HG03432 (cell line): Measurements from ENCODE around the gene P4HB.

Experiments used
- ATAC-seq: cut with Tn5 transposase; IDR thresholded peaks from one replicate; pipeline ENCODE4 v1.9.1; 2021; ENCODE audit warnings: mild to moderate bottlenecking, moderate library complexity; ENCODE audit not compliant: unreplicated experiment

Gene P4HB

GRCh38 chr17:81813371-81813684 is 47.0 kb downstream of the P4HB start:
- no peak for ATAC-seq

GRCh38 chr17:81812571-81813370 is 47.6 kb downstream of the P4HB start:
- ATAC-seq = no peak

GRCh38 chr17:81811705-81812570 is 48.4 kb downstream of the P4HB start:
- no peak for ATAC-seq

- ATAC-seq = no peak
Measured at GRCh38 chr17:81810892-81811704, 49.2 kb downstream of the P4HB start.

- ATAC-seq = no peak
Measured at GRCh38 chr17:81810476-81810875, 49.9 kb downstream of the P4HB start.

- no peak for ATAC-seq
Measured at GRCh38 chr17:81809556-81809998, 50.8 kb downstream of the P4HB start.

- ATAC-seq = no peak
Measured at GRCh38 chr17:81808778-81809555, 51.4 kb downstream of the P4HB start.

GRCh38 chr17:81807839-81808238 is 52.5 kb downstream of the P4HB start:
- no peak for ATAC-seq

- no peak for ATAC-seq
Measured at GRCh38 chr17:81807210-81807719, 53.1 kb downstream of the P4HB start.

GRCh38 chr17:81806461-81807209 is 53.7 kb downstream of the P4HB start:
- no peak for ATAC-seq

- ATAC-seq = no peak
Measured at GRCh38 chr17:81805707-81806460, 54.5 kb downstream of the P4HB start.

GRCh38 chr17:81804559-81805399 is 55.6 kb downstream of the P4HB start:
- ATAC-seq = no peak

GRCh38 chr17:81803728-81804558 is 56.4 kb downstream of the P4HB start, which contains the start of gene GCGR:
Gene GCGR, plus strand, starts transcription at chr17:81804150. Its CDS starts 4,869 bp downstream, at chr17:81809019.
- ATAC-seq = no peak

GRCh38 chr17:81802856-81803643 is 57.3 kb downstream of the P4HB start:
- ATAC-seq = no peak

GRCh38 chr17:81802048-81802758 is 58.1 kb downstream of the P4HB start:
- no peak for ATAC-seq

- ATAC-seq = no peak
Measured at GRCh38 chr17:81801327-81801726, 59.0 kb downstream of the P4HB start.
